ENCODE data around the gene BLVRA.
"Not testable (repeated sequence)": the region's sequence is repeated elsewhere in the genome, so short reads cannot be mapped to it uniquely, and the experiment has no call there.

BLVRA gene

DNA sequence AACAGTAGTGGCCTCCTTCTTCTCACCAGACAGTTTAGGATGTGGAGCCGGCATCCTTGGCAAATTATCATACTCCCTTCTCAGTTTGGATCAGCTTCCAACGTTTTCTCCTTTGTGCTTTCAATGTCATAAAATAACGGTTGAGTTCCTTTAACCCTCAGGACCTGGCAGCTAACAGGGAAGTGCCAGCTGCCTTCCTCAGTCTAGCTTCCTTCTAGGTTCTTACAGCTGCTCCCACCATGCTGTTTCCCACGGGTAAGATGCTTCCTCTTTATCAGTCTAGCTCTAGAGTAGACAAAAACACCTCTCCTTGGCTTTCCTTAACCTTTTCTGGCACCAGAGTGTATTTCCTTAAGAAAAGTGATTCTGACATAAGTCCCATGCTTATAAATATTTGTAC, 33.2 kb downstream of the BLVRA start:
- TF ChIP-seq, protein P1, sequence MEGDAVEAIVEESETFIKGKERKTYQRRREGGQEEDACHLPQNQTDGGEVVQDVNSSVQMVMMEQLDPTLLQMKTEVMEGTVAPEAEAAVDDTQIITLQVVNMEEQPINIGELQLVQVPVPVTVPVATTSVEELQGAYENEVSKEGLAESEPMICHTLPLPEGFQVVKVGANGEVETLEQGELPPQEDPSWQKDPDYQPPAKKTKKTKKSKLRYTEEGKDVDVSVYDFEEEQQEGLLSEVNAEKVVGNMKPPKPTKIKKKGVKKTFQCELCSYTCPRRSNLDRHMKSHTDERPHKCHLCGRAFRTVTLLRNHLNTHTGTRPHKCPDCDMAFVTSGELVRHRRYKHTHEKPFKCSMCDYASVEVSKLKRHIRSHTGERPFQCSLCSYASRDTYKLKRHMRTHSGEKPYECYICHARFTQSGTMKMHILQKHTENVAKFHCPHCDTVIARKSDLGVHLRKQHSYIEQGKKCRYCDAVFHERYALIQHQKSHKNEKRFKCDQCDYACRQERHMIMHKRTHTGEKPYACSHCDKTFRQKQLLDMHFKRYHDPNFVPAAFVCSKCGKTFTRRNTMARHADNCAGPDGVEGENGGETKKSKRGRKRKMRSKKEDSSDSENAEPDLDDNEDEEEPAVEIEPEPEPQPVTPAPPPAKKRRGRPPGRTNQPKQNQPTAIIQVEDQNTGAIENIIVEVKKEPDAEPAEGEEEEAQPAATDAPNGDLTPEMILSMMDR (IDR thresholded peaks at IDR 0.05), result no peak
- no peak for DNase-seq (ENCODE audit: low spot score)
- no peak overlapping the region for H3K27ac ChIP-seq
- H3K4me3 ChIP-seq, result no peak overlapping the region

- DNase-seq (ENCODE audit: low spot score), result no peak
- TF ChIP-seq, protein P1 (IDR thresholded peaks at IDR 0.05), result no peak
- no peak overlapping the region for H3K27ac ChIP-seq
Observed at GRCh38 chr7:43792471-43793150, 34.1 kb downstream of the BLVRA start.

DNA sequence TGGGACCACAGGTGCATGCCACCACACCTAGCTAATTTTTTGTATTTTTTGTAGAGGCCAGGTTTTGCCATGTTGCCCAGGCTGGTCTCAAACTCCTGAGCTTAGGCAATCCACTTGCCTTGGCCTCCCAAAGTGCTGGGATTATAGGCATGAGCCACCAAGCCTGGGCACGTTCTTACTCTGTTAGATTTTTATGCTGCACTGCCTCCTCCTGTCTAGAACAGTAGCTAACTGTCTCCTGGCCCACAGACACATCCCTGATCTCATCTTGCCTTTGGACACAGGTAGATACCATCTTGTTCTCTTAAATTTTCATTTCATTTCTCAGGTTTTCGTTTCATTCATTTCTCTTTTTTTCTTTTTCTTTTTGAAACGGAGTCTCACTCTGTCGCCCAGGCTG, 41.1 kb downstream of the BLVRA start:
- H3K4me3 ChIP-seq, result no peak overlapping the region
- TF ChIP-seq, protein P1 (IDR thresholded peaks at IDR 0.05), result no peak
- no peak overlapping the region for H3K27ac ChIP-seq
- no peak for DNase-seq (ENCODE audit: low spot score)

More at GRCh38 chr7:43792471-43793150, 34.1 kb downstream of the BLVRA start:
- no peak overlapping the region for H3K4me3 ChIP-seq

GRCh38 chr7:43803865-43804264, 45.4 kb downstream of the BLVRA start:
- no peak overlapping the region for H3K4me3 ChIP-seq
- TF ChIP-seq, protein P1 (IDR thresholded peaks at IDR 0.05), result no peak
- no peak for DNase-seq (ENCODE audit: low spot score)
- no peak overlapping the region for H3K27ac ChIP-seq

GRCh38 chr7:43808410-43808809, 49.9 kb downstream of the BLVRA start:
- DNase-seq (ENCODE audit: low spot score), result no peak
- Histone ChIP-seq H3K27ac (no peak overlapping the region), H3K4me3 (no peak overlapping the region)
- TF ChIP-seq, protein P1 (IDR thresholded peaks at IDR 0.05), result no peak

GRCh38 chr7:43810195-43810941, 51.9 kb downstream of the BLVRA start:
- not testable (repeated sequence) for H3K4me3 ChIP-seq; H3K27ac ChIP-seq; DNase-seq (ENCODE audit: low spot score)

- Histone ChIP-seq H3K27ac (no peak overlapping the region), H3K4me3 (no peak overlapping the region)
- TF ChIP-seq, protein P1 (IDR thresholded peaks at IDR 0.05), result no peak
- DNase-seq (ENCODE audit: low spot score), result no peak
Observed at GRCh38 chr7:43815373-43815772, 56.9 kb downstream of the BLVRA start.

- not testable (repeated sequence) for DNase-seq (ENCODE audit: low spot score); H3K27ac ChIP-seq; H3K4me3 ChIP-seq
Observed at GRCh38 chr7:43816046-43816797, 57.7 kb downstream of the BLVRA start.

- H3K4me3 ChIP-seq; H3K27ac ChIP-seq; DNase-seq (ENCODE audit: low spot score): not testable (repeated sequence)
Observed at GRCh38 chr7:43823425-43823824, 64.9 kb downstream of the BLVRA start.

Measured in coronary artery (tissue), 2 donors.